Measurements from ENCODE around the gene TCF4.

TCF4 gene

GRCh38 chr18:55414475-55414874 lies 173.5 kb downstream of the TCF4 start:
- no peak for TF ChIP-seq ZNF8 (CRISPR knock-in tag; IDR thresholded peaks at IDR 0.05)
- TF ChIP-seq CSRNP3 (CRISPR knock-in tag; IDR thresholded peaks at IDR 0.05) = no peak
- TF ChIP-seq ZNF70 (CRISPR knock-in tag; IDR thresholded peaks at IDR 0.05) = no peak
- TF ChIP-seq POU6F1 (CRISPR knock-in tag; IDR thresholded peaks at IDR 0.05; ENCODE audit: borderline replicate concordance, low read depth) = no peak
- TF ChIP-seq ISL1 (CRISPR knock-in tag; IDR thresholded peaks at IDR 0.05) = no peak
- no peak for TF ChIP-seq ARNTL (CRISPR knock-in tag; IDR thresholded peaks at IDR 0.05; ENCODE audit: borderline replicate concordance, low read depth)
- TF ChIP-seq ZFP30 (CRISPR knock-in tag; IDR thresholded peaks at IDR 0.05) = no peak
- no peak for TF ChIP-seq TCF4 (CRISPR knock-in tag; IDR thresholded peaks at IDR 0.05; ENCODE audit: borderline replicate concordance)
- TF ChIP-seq GLIS3 (CRISPR knock-in tag; IDR thresholded peaks at IDR 0.05) = no peak
- TF ChIP-seq OSR1 (CRISPR knock-in tag; IDR thresholded peaks at IDR 0.05) = no peak
- TF ChIP-seq SNAI2 (CRISPR knock-in tag; IDR thresholded peaks at IDR 0.05) = no peak
- no peak for TF ChIP-seq PATZ1 (CRISPR knock-in tag; IDR thresholded peaks at IDR 0.05; ENCODE audit: borderline replicate concordance)
- no peak for TF ChIP-seq ESRRG (CRISPR knock-in tag; IDR thresholded peaks at IDR 0.05)
- TF ChIP-seq TOX (CRISPR knock-in tag; IDR thresholded peaks at IDR 0.05; ENCODE audit: borderline replicate concordance) = no peak
- TF ChIP-seq TSHZ2 (CRISPR knock-in tag; IDR thresholded peaks at IDR 0.05) = no peak
- TF ChIP-seq ZNF565 (CRISPR knock-in tag; conservative IDR thresholded peaks at IDR 0.05; ENCODE audit: low read depth) = no peak
- TF ChIP-seq BACH2 (CRISPR knock-in tag; IDR thresholded peaks at IDR 0.05; ENCODE audit: borderline replicate concordance) = no peak
- TF ChIP-seq ZC3H10 (CRISPR knock-in tag; IDR thresholded peaks at IDR 0.05) = no peak
- TF ChIP-seq PPARA (CRISPR knock-in tag; IDR thresholded peaks at IDR 0.05; ENCODE audit: borderline replicate concordance) = no peak
- ATAC-seq = no peak

- no peak for ATAC-seq
- TF ChIP-seq OSR1 (CRISPR knock-in tag; IDR thresholded peaks at IDR 0.05) (no peak), ZC3H10 (CRISPR knock-in tag; IDR thresholded peaks at IDR 0.05) (no peak), CREB5 (CRISPR knock-in tag; IDR thresholded peaks at IDR 0.05; ENCODE audit: low read depth) (no peak), POU6F1 (CRISPR knock-in tag; IDR thresholded peaks at IDR 0.05; ENCODE audit: borderline replicate concordance, low read depth) (no peak), TSHZ2 (CRISPR knock-in tag; IDR thresholded peaks at IDR 0.05) (no peak), BACH2 (CRISPR knock-in tag; IDR thresholded peaks at IDR 0.05; ENCODE audit: borderline replicate concordance) (no peak), ZNF70 (CRISPR knock-in tag; IDR thresholded peaks at IDR 0.05) (no peak), RARB (CRISPR knock-in tag; IDR thresholded peaks at IDR 0.05) (no peak), CSDC2 (CRISPR knock-in tag; IDR thresholded peaks at IDR 0.05) (no peak), GLIS3 (CRISPR knock-in tag; IDR thresholded peaks at IDR 0.05) (no peak), CSRNP3 (CRISPR knock-in tag; IDR thresholded peaks at IDR 0.05) (no peak), ARNTL (CRISPR knock-in tag; IDR thresholded peaks at IDR 0.05; ENCODE audit: borderline replicate concordance, low read depth) (no peak), PATZ1 (CRISPR knock-in tag; IDR thresholded peaks at IDR 0.05; ENCODE audit: borderline replicate concordance) (no peak)
Measured at GRCh38 chr18:55413474-55413873, 174.5 kb downstream of the TCF4 start.

All from SK-N-SH treated with all-trans-retinoic acid at 6 μM for 48 hours (cell line).